ENCODE measurements around the gene KPNA1. TPM values are rescaled to one million over a fixed set of nuclear protein-coding genes. Genes with fewer than 3 reads are reported as not detected.

Gene KPNA1
- 32.4 TPM for polyA plus RNA-seq (2013, experiment 1 of 2)
- polyA plus RNA-seq (2013, experiment 2 of 2), result 34.2 TPM

DNA sequence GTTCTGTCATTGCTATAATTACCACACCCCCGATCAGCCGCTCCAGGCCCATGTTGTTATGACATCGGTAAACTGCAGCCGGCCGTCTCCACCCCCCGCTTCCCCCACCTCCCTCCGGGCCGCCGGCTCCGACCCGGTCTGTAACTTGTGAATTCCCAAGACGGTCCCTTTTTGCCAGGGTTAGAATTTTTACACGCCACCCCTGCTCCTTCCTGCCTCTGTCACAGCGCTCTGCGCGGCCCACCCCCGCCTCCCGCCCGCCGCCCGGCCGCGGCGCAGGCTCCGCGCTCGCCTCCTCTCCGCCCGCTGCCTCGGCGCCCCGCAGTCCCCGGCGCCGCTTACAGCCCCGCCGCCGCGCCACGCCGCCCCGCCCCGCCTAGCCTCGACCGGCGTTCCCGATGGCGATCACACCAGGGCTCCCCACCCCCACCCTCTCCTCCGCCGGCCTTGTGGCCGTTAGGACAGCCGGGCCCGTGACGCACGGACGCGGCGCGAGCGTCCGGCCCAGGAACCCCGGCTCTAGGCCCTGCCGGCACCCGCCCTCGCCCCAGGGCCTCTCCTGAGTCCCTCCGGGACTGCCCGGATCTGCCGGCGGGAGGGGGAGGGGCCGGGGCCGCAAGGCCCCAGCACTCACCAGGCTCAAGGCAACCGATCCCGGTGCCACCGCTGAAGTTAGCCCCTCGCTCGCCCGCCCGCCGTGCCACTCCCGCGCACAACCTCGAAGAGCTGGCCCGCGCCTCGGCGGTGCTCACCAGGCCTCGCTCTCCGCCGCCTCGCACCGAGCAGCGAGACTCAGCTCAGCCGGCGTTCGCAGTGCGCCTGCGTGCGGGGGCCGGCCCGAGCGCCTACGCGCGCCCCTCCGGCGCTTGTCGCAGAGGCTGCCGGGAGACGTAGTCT lies at the start of gene KPNA1:
Gene KPNA1, minus strand, starts transcription at position 817 of the 897 bp plus-strand sequence. CDS start 18,374 bp downstream, outside the sequence.
- Histone ChIP-seq H3K9me3 (replicated peaks in 1 of 2; ENCODE audit: control insufficient read depth in 2 of 2, insufficient read depth in 1 of 2, low read depth in 1 of 2, low read length in 2 of 2) (peaks cover 0 to 4% of the 10 kb centered on the region in 2 donors), H3K4ac (ENCODE audit: low read length) (no peak within 1 kb of the TSS), H3K4me2 (ENCODE audit: insufficient read depth, low read length, poor library complexity, severe bottlenecking) (peak within 1 kb of the TSS; percentile 59), H2BK120ac (ENCODE audit: low read depth, low read length) (no peak within 1 kb of the TSS), H3K18ac (ENCODE audit: low read length) (peak within 1 kb of the TSS; percentile 98), H3K14ac (ENCODE audit: low read length) (no peak within 1 kb of the TSS), H3K36me3 (replicated peaks in 1 of 2; ENCODE audit: control insufficient read depth in 2 of 2, insufficient read depth in 2 of 2, low read length in 2 of 2) (peaks cover 0 to 11% of the 10 kb centered on the region in 2 donors), H2AK5ac (ENCODE audit: low read depth, low read length) (peak within 1 kb of the TSS; percentile 54), H2BK12ac (ENCODE audit: low read length) (no peak within 1 kb of the TSS), H3K27me3 (ENCODE audit: control insufficient read depth in 3 of 3, insufficient read depth in 3 of 3, low read depth in 1 of 3, low read length in 3 of 3) (peaks cover 0 to 6% (median 0%) of the 10 kb centered on the region in 3 experiments), H3K79me1 (ENCODE audit: low read depth, low read length) (peaks cover 6% of the 10 kb centered on the region), H3K9ac (ENCODE audit: low read depth, low read length, poor library complexity) (peak within 1 kb of the TSS; percentile 97), H2BK15ac (ENCODE audit: low read length) (no peak within 1 kb of the TSS), H3K4me3 (ENCODE audit: low read length in 2 of 2) (peak within 1 kb of the TSS; percentile 79 to 100), H3K27ac (replicated peaks; ENCODE audit: low read length) (peak within 1 kb of the TSS; percentile 93), H4K91ac (ENCODE audit: low read depth, low read length, poor library complexity) (no peak within 1 kb of the TSS), H4K8ac (ENCODE audit: low read depth, low read length) (no peak within 1 kb of the TSS), H3K23ac (ENCODE audit: low read depth, low read length, poor library complexity) (peak within 1 kb of the TSS; percentile 93), H2AFZ (ENCODE audit: low read length) (peak within 1 kb of the TSS; percentile 92), H2BK5ac (ENCODE audit: low read length) (peak within 1 kb of the TSS; percentile 82), H3K4me1 (ENCODE audit: control insufficient read depth in 2 of 2, insufficient read depth in 1 of 2, low read depth in 1 of 2, low read length in 2 of 2) (peaks cover 4 to 5% of the 10 kb centered on the region in 2 donors)
- peak; percentile 84 for DNase-seq (ENCODE audit: low spot score)
- WGBS, 2 donors (ENCODE audit: extremely low coverage in 2 of 2, insufficient read length in 2 of 2, insufficient replicate concordance in 1 of 2), result no CpG with 5 or more reads among the region's 109 CpGs

DNA sequence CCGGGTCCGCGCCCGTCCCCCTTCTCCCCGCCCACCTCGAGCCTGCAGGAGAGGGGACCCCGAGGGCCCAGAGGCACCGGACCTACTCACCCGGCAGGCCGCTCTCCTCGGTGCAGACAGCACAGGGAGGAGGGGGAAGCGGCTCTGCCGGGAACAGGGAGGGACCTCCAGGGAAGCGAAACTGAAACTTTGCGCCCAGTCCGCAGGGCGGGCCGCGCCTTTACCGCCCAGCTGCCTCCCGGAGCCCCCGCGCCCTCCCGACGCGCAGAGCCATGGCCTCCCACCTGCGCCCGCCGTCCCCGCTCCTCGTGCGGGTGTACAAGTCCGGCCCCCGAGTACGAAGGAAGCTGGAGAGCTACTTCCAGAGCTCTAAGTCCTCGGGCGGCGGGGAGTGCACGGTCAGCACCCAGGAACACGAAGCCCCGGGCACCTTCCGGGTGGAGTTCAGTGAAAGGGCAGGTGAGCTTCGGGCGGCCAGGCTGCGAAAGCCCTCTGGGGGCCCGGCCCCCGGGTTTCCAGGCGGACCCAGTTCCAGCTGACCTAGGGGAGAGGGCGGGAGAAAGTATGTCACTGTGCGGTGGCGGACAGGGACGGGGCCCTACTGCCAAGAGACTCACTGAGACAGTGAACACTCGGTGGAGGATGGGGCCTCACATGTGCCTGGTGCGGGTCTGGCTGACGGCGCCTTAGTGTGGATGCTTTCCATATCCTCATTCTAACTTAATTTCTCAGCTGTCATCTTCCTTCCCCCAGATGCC lies 49.6 kb upstream of the KPNA1 start, which contains the start of the genes DTX3L and PARP9:
Gene DTX3L, plus strand, starts transcription at position 184 of the 758 bp plus-strand sequence. Its CDS starts 89 bp downstream, at position 273.
Gene PARP9, minus strand, starts transcription at position 146 of the 758 bp plus-strand sequence. CDS start 4,680 bp downstream, outside the sequence.
- WGBS, 2 donors (ENCODE audit: extremely low coverage in 2 of 2, insufficient read length in 2 of 2, insufficient replicate concordance in 1 of 2), result no CpG with 5 or more reads among the region's 56 CpGs
- Histone ChIP-seq H3K23ac (ENCODE audit: low read depth, low read length, poor library complexity) (peak within 1 kb of the TSS; percentile 95), H3K4ac (ENCODE audit: low read length) (no peak within 1 kb of the TSS), H2BK120ac (ENCODE audit: low read depth, low read length) (peak within 1 kb of the TSS; percentile 52), H3K18ac (ENCODE audit: low read length) (peak within 1 kb of the TSS; percentile 96), H3K27me3 (ENCODE audit: control insufficient read depth in 3 of 3, insufficient read depth in 3 of 3, low read depth in 1 of 3, low read length in 3 of 3) (no peaks in the 10 kb centered on the region), H3K79me1 (ENCODE audit: low read depth, low read length) (no peaks in the 10 kb centered on the region), H3K27ac (replicated peaks; ENCODE audit: low read length) (no peak within 1 kb of the TSS), H4K91ac (ENCODE audit: low read depth, low read length, poor library complexity) (peak within 1 kb of the TSS; percentile 90), H2BK15ac (ENCODE audit: low read length) (peak within 1 kb of the TSS; percentile 99), H2AK5ac (ENCODE audit: low read depth, low read length) (no peak within 1 kb of the TSS), H3K9ac (ENCODE audit: low read depth, low read length, poor library complexity) (peak within 1 kb of the TSS; percentile 78), H3K4me3 (ENCODE audit: low read length in 2 of 2) (peak within 1 kb of the TSS; percentile 77 to 79), H2AFZ (ENCODE audit: low read length) (peak within 1 kb of the TSS; percentile 100), H3K14ac (ENCODE audit: low read length) (no peak within 1 kb of the TSS), H3K4me1 (ENCODE audit: control insufficient read depth in 2 of 2, insufficient read depth in 1 of 2, low read depth in 1 of 2, low read length in 2 of 2) (peaks cover 1 to 4% of the 10 kb centered on the region in 2 donors), H2BK12ac (ENCODE audit: low read length) (no peak within 1 kb of the TSS), H3K36me3 (replicated peaks in 1 of 2; ENCODE audit: control insufficient read depth in 2 of 2, insufficient read depth in 2 of 2, low read length in 2 of 2) (peaks cover 0 to 36% of the 10 kb centered on the region in 2 donors), H2BK5ac (ENCODE audit: low read length) (no peak within 1 kb of the TSS), H3K4me2 (ENCODE audit: insufficient read depth, low read length, poor library complexity, severe bottlenecking) (peak within 1 kb of the TSS; percentile 84), H3K9me3 (replicated peaks in 1 of 2; ENCODE audit: control insufficient read depth in 2 of 2, insufficient read depth in 1 of 2, low read depth in 1 of 2, low read length in 2 of 2) (no peaks in the 10 kb centered on the region), H4K8ac (ENCODE audit: low read depth, low read length) (no peak within 1 kb of the TSS)
- DNase-seq (ENCODE audit: low spot score), result peak; percentile 37

DNA sequence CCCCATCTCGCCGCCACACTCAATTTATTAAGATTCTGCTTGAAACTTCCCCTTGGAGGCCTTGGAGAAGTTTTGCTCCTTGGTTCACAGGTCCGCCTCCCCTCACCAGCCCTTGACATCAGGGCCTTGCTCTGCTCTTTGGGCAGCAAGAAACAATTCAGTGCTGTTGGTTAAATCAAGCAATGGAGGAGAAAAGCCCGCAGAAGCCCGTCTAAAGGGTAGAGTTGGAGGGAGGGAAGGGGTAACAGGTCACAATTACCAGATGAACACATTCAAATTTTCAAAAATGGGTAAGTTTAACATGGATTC lies 48.9 kb upstream of the KPNA1 start:
- Histone ChIP-seq H4K91ac (ENCODE audit: low read depth, low read length, poor library complexity) (no peak overlapping the region), H3K14ac (ENCODE audit: low read length) (no peak overlapping the region), H2BK12ac (ENCODE audit: low read length) (no peak overlapping the region), H3K4me3 (ENCODE audit: low read length in 2 of 2) (peak overlapping the region in 1 of 2 donors; percentile 79), H2AFZ (ENCODE audit: low read length) (peak overlapping the region; percentile 100), H2BK5ac (ENCODE audit: low read length) (no peak overlapping the region), H3K27ac (replicated peaks; ENCODE audit: low read length) (no peak overlapping the region), H2AK5ac (ENCODE audit: low read depth, low read length) (no peak overlapping the region), H3K27me3 (ENCODE audit: control insufficient read depth in 3 of 3, insufficient read depth in 3 of 3, low read depth in 1 of 3, low read length in 3 of 3) (no peaks in the 10 kb centered on the region), H2BK120ac (ENCODE audit: low read depth, low read length) (no peak overlapping the region), H3K9ac (ENCODE audit: low read depth, low read length, poor library complexity) (no peak overlapping the region), H3K23ac (ENCODE audit: low read depth, low read length, poor library complexity) (no peak overlapping the region), H3K9me3 (replicated peaks in 1 of 2; ENCODE audit: control insufficient read depth in 2 of 2, insufficient read depth in 1 of 2, low read depth in 1 of 2, low read length in 2 of 2) (no peaks in the 10 kb centered on the region), H3K4me2 (ENCODE audit: insufficient read depth, low read length, poor library complexity, severe bottlenecking) (no peak overlapping the region), H3K4ac (ENCODE audit: low read length) (no peak overlapping the region), H3K4me1 (ENCODE audit: control insufficient read depth in 2 of 2, insufficient read depth in 1 of 2, low read depth in 1 of 2, low read length in 2 of 2) (peaks cover 1 to 4% of the 10 kb centered on the region in 2 donors), H3K18ac (ENCODE audit: low read length) (no peak overlapping the region), H3K79me1 (ENCODE audit: low read depth, low read length) (no peaks in the 10 kb centered on the region), H3K36me3 (replicated peaks in 1 of 2; ENCODE audit: control insufficient read depth in 2 of 2, insufficient read depth in 2 of 2, low read length in 2 of 2) (peaks cover 0 to 37% of the 10 kb centered on the region in 2 donors), H2BK15ac (ENCODE audit: low read length) (no peak overlapping the region), H4K8ac (ENCODE audit: low read depth, low read length) (no peak overlapping the region)
- WGBS, 2 donors (ENCODE audit: extremely low coverage in 2 of 2, insufficient read length in 2 of 2, insufficient replicate concordance in 1 of 2), result no CpG with 5 or more reads among the region's 5 CpGs
- no peak for DNase-seq (ENCODE audit: low spot score)
